Stomach (tissue), 9 donors: ENCODE data around the gene MNT. TPM values are rescaled to one million over a fixed set of nuclear protein-coding genes. Genes with fewer than 3 reads are reported as not detected.

Experiments
- DNase-seq, 2 donors: peaks; one replicate each; pipeline versions ENCODE4 v3.0.0 to v3.0.0-alpha.2; 2013 to 2019
- H3K27ac ChIP-seq, 5 donors: fragments of 200-600 bp in 4 of 5; sonication (generic) in 4 of 5; one replicate each; pipeline ENCODE4 v1.5.1; 2013 to 2019; ENCODE audit warnings: mild to moderate bottlenecking in 1 of 5, moderate library complexity in 1 of 5
- H3K27me3 ChIP-seq, 3 donors: fragments of 200-600 bp; sonication (generic); one replicate each; pipeline ENCODE4 v1.5.1; 2017 to 2019; ENCODE audit warnings: mixed run types in 1 of 3
- H3K36me3 ChIP-seq, 4 donors: fragments of 200-600 bp; sonication (generic); 1 replicate in 3 of 4; 2 replicates in 1 of 4; pipeline ENCODE4 v1.5.1; 2016 to 2019
- H3K4me1 ChIP-seq, 4 donors: fragments of 200-600 bp; sonication (generic); one replicate each; pipeline ENCODE4 v1.5.1; 2016 to 2019
- H3K4me3 ChIP-seq, 4 donors: fragments of 200-600 bp; sonication (generic) in 3 of 4; one replicate each; pipeline ENCODE4 v1.5.1; 2016 to 2019; ENCODE audit warnings: mild to moderate bottlenecking in 1 of 4
- H3K9me3 ChIP-seq, 4 donors: fragments of 200-600 bp; sonication (generic); one replicate each; pipeline ENCODE4 v1.5.1; 2016 to 2019
- CTCF ChIP-seq, 7 experiments: fragments of 450-650 bp in 4 of 7; fragments of 200-600 bp in 3 of 7; sonication (generic) in 3 of 7; IDR thresholded peaks; one replicate each; pipeline ENCODE4 v1.5.1; 2016 to 2019; ENCODE audit warnings: antibody characterized with exemption in 7 of 7, control low read depth in 2 of 7, mild to moderate bottlenecking in 1 of 7
- EP300 ChIP-seq: sonication (generic); formaldehyde crosslinking; IDR thresholded peaks from one replicate; pipeline ENCODE4 v1.6.1; 2017; ENCODE audit warnings: antibody characterized with exemption
- POLR2A ChIP-seq, 4 donors: fragments of 450-650 bp; IDR thresholded peaks; one replicate each; pipeline ENCODE4 v1.6.1; 2016; ENCODE audit warnings: antibody characterized with exemption in 4 of 4, control low read depth in 2 of 4, mild to moderate bottlenecking in 1 of 4, moderate library complexity in 1 of 4
- POLR2AphosphoS5 ChIP-seq, 3 donors: sonication (generic); formaldehyde crosslinking; IDR thresholded peaks; one replicate each; pipeline ENCODE4 v1.6.1; 2016; ENCODE audit warnings: antibody characterized with exemption in 3 of 3
- WGBS, 5 donors: extraction: QIAGEN DNeasy Blood & Tissue Kit in 3 of 5; methylation state at CpG; one replicate each; pipeline versions ENCODE4 v1.1.5 to v1.1.7; 2013 to 2018; 5-methylcytosine and 5-hydroxymethylcytosine counted together
- intact Hi-C: fragments of 100-400 bp; cut with DNase I; formaldehyde crosslinking; loops from one replicate; pipeline ENCODE4 v1.15.1; 2023; ENCODE audit warnings: low total_unique reads
- polyA plus RNA-seq, 3 donors: library from polyadenylated mRNA; stranded (reverse); fragments of 200-250 nt; gene quantifications; one replicate each; pipeline ENCODE4 v1.2.3, GENCODE V29; 2013
- total RNA-seq, 5 donors: library from RNA; depleted of rRNA; stranded (reverse); fragments of >200 nt; gene quantifications; one replicate each; pipeline versions ENCODE4 v1.1.0 to v1.2.3, GENCODE V29; 2014 to 2016
- donor health status: healthy with polysubstance abuse.
- donor health status: Bipolar disorder and iron deficiency.
- donor health status: healthy.

The MNT gene
- total and polyA plus RNA-seq, 8 donors = 3.5 to 55.8 (median 8.6) TPM

GRCh38 chr17:2383628-2384167 lies 17.2 kb downstream of the MNT start:
- no peak for DNase-seq
- peaks cover 24 to 51% (median 38%) of the 10 kb centered on the region in 4 donors for H3K4me1 ChIP-seq
- TF ChIP-seq EP300 (no peak), POLR2AphosphoS5 (IDR thresholded peaks at IDR 0.05) (no peak), POLR2A (IDR thresholded peaks at IDR 0.05) (no peak), CTCF (IDR thresholded peaks at IDR 0.05) (no peak)
- no peak overlapping the region for H3K4me3 ChIP-seq
- no peaks in the 10 kb centered on the region for H3K9me3 ChIP-seq
- H3K36me3 ChIP-seq = peaks cover 34 to 72% (median 66%) of the 10 kb centered on the region in 4 donors
- intact Hi-C loops = loop anchor here (5.0 kb wide), 1 partner anchor 34 kb away; no protein-coding TSS in a partner anchor
- WGBS, 5 donors = 65 to 74% (median 68%) methylated on average over 11 of the region's 11 CpGs
- no peaks in the 10 kb centered on the region for H3K27me3 ChIP-seq
- H3K27ac ChIP-seq = peak overlapping the region in 4 of 5 donors; percentile 20 to 67 (median 35)

GRCh38 chr17:2380950-2381649 lies 19.8 kb downstream of the MNT start:
- Histone ChIP-seq H3K27me3 (no peaks in the 10 kb centered on the region), H3K4me3 (no peak overlapping the region), H3K27ac (peak overlapping the region in 1 of 5 donors; percentile 29), H3K36me3 (peaks cover 27 to 75% (median 70%) of the 10 kb centered on the region in 4 donors), H3K4me1 (peaks cover 12 to 36% (median 28%) of the 10 kb centered on the region in 4 donors), H3K9me3 (no peaks in the 10 kb centered on the region)
- WGBS, 5 donors = 64 to 78% (median 72%) methylated on average over 13 to 15 of the region's 15 CpGs
- TF ChIP-seq POLR2AphosphoS5 (IDR thresholded peaks at IDR 0.05) = no peak
- TF ChIP-seq POLR2A (IDR thresholded peaks at IDR 0.05) = no peak
- no peak for TF ChIP-seq CTCF (IDR thresholded peaks at IDR 0.05)
- TF ChIP-seq EP300 = no peak
- DNase-seq = no peak
- intact Hi-C loops = loop anchor here (5.0 kb wide), 1 partner anchor 36 kb away; no protein-coding TSS in a partner anchor

GRCh38 chr17:2380226-2380922 lies 20.5 kb downstream of the MNT start:
- Histone ChIP-seq H3K4me3 (no peak overlapping the region), H3K27me3 (no peaks in the 10 kb centered on the region), H3K9me3 (no peaks in the 10 kb centered on the region), H3K36me3 (peaks cover 27 to 75% (median 70%) of the 10 kb centered on the region in 4 donors), H3K4me1 (peaks cover 5 to 29% (median 21%) of the 10 kb centered on the region in 4 donors), H3K27ac (peak overlapping the region in 1 of 5 donors; percentile 29)
- intact Hi-C loops = loop anchor here (5.0 kb wide), 1 partner anchor 37 kb away; no protein-coding TSS in a partner anchor
- TF ChIP-seq POLR2AphosphoS5 (IDR thresholded peaks at IDR 0.05) (no peak), CTCF (IDR thresholded peaks at IDR 0.05) (no peak)
- WGBS, 5 donors = 71 to 83% (median 80%) methylated on average over 12 to 16 of the region's 16 CpGs
- no peak for DNase-seq

- WGBS, 5 donors = 83 to 86% (median 85%) methylated on average over 18 to 25 of the region's 25 CpGs
- no peak overlapping the region for H3K4me3 ChIP-seq
- DNase-seq = no peak
- H3K27me3 ChIP-seq = no peaks in the 10 kb centered on the region
- intact Hi-C loops = loop anchor here (5.0 kb wide), 1 partner anchor 38 kb away; no protein-coding TSS in a partner anchor
- peak overlapping the region in 1 of 5 donors; percentile 29 for H3K27ac ChIP-seq
- H3K9me3 ChIP-seq = no peaks in the 10 kb centered on the region
- peaks cover 26 to 75% (median 72%) of the 10 kb centered on the region in 4 donors for H3K36me3 ChIP-seq
- no peak for TF ChIP-seq POLR2A (IDR thresholded peaks at IDR 0.05)
- no peak for TF ChIP-seq POLR2AphosphoS5 (IDR thresholded peaks at IDR 0.05)
- TF ChIP-seq EP300 = no peak
- no peak for TF ChIP-seq CTCF (IDR thresholded peaks at IDR 0.05)
- peaks cover 5 to 24% (median 17%) of the 10 kb centered on the region in 4 donors for H3K4me1 ChIP-seq
Measured at GRCh38 chr17:2379489-2380225, 21.2 kb downstream of the MNT start.
